Right cardiac atrium (tissue), 5 donors: ENCODE results near the gene FAM76B. TPM values are rescaled to one million over a fixed set of nuclear protein-coding genes. Genes with fewer than 3 reads are reported as not detected.

Experiments used
- ATAC-seq, 2 donors: fragments of 200-7000 bp; cut with Tn5 transposase; one replicate each; pipeline versions ENCODE4 v1.8.0 to v1.9.1; 2020; ENCODE audit warnings: moderate library complexity in 2 of 2, mild to moderate bottlenecking in 1 of 2
- DNase-seq, 3 donors: peaks; one replicate each; pipeline ENCODE4 v3.0.0-alpha.2; 2020
- H3K27ac ChIP-seq: one replicate; pipeline ENCODE4 v1.5.1; 2013; ENCODE audit warnings: mild to moderate bottlenecking, low read length, control low read depth, moderate library complexity
- H3K27me3 ChIP-seq: one replicate; pipeline ENCODE4 v1.6.1; 2013; ENCODE audit not compliant: control insufficient read depth, insufficient read depth
- H3K4me1 ChIP-seq: one replicate; pipeline ENCODE4 v1.6.1; 2013; ENCODE audit warnings: low read length; ENCODE audit not compliant: control insufficient read depth, insufficient read depth
- H3K4me3 ChIP-seq: one replicate; pipeline ENCODE4 v1.5.1; 2013; ENCODE audit warnings: low read length, control low read depth
- H3K9me3 ChIP-seq: one replicate; pipeline ENCODE4 v1.6.1; 2013; ENCODE audit warnings: low read length; ENCODE audit not compliant: control insufficient read depth
- WGBS: extraction: QIAGEN DNeasy Blood & Tissue Kit; methylation state at CpG from one replicate; pipeline ENCODE4 v1.1.7; 2013; 5-methylcytosine and 5-hydroxymethylcytosine counted together
- intact Hi-C, 4 donors: fragments of 100-400 bp; cut with DNase I; formaldehyde crosslinking; loops; one replicate each; pipeline versions ENCODE4 v1.11.0 to v1.14.0; 2022 to 2023
- polyA plus RNA-seq: library from polyadenylated mRNA; stranded (reverse); fragments of 200-250 nt; gene quantifications from one replicate; pipeline ENCODE4 v1.2.3, GENCODE V29; 2013
- total RNA-seq, 4 donors: library from RNA; stranded (reverse); fragmentation: NEBNext Ultra II Directional; extraction: Animal tissue kit (Norgen Biotek cat#: 25700); gene quantifications; one replicate each; pipeline ENCODE4 v1.2.1, GENCODE V29; 2021
- donor health status: healthy with polysubstance abuse.
- donor health status: DM: no; HTN: yes; CAD: no.
- donor health status: DM: no; HTN: no; CAD: no.
- donor health status: DM: no; HTN: yes; CAD: no; lungs with severe emphysema.
- donor health status: DM: yes; HTN: yes; CAD: no.

Gene FAM76B
- total and polyA plus RNA-seq, 5 donors, result 6.6 to 11.2 (median 9.7) TPM

GRCh38 chr11:95732930-95733602 lies 56.5 kb downstream of the FAM76B start:
- Histone ChIP-seq H3K4me3 (no peak overlapping the region), H3K27ac (no peak overlapping the region), H3K9me3 (no peaks in the 10 kb centered on the region), H3K4me1 (no peaks in the 10 kb centered on the region), H3K27me3 (no peaks in the 10 kb centered on the region)
- DNase-seq (no peak), ATAC-seq (no peak)
- intact Hi-C loops, result no loop called here
- WGBS, result 77% methylated on average over 2 of the region's 2 CpGs

- no peak overlapping the region for H3K4me3 ChIP-seq
- no peaks in the 10 kb centered on the region for H3K27me3 ChIP-seq
- no peak overlapping the region for H3K27ac ChIP-seq
- DNase-seq (no peak), ATAC-seq (no peak)
- intact Hi-C loops, result no loop called here
- WGBS, result 87% methylated on average over 6 of the region's 6 CpGs
- H3K4me1 ChIP-seq, result no peaks in the 10 kb centered on the region
- no peaks in the 10 kb centered on the region for H3K9me3 ChIP-seq
Measured at GRCh38 chr11:95729462-95729861, 60.1 kb downstream of the FAM76B start.

GRCh38 chr11:95728790-95729189 lies 60.8 kb downstream of the FAM76B start:
- intact Hi-C loops, result no loop called here
- H3K27me3 ChIP-seq, result no peaks in the 10 kb centered on the region

DNA sequence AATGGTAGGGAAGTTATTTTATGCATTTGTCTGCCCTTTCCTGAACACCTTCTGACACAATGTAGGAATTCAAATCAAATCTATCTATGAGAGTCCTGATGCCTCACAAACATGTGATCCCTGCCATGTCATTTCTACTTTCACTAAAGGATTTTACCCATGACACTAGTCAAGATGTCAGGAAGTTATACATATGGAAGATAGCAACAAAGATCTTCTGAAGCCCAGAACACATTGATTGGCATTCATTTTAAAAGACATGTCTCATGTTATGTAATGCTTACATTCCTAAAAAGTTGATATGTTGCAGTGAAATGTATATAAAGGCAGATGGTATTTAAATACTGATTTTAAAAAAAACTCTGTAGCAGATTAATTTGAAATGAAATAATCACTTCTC lies 61.5 kb downstream of the FAM76B start:
- no peaks in the 10 kb centered on the region for H3K9me3 ChIP-seq
- H3K27ac ChIP-seq, result no peak overlapping the region
- H3K4me1 ChIP-seq, result no peaks in the 10 kb centered on the region
- H3K27me3 ChIP-seq, result no peaks in the 10 kb centered on the region
- no peak for DNase-seq
- ATAC-seq, result no peak
- no peak overlapping the region for H3K4me3 ChIP-seq
- intact Hi-C loops, result no loop called here

More at GRCh38 chr11:95728790-95729189, 60.8 kb downstream of the FAM76B start:
- no peak overlapping the region for H3K4me3 ChIP-seq
- 97% methylated on average over 2 of the region's 2 CpGs for WGBS
- H3K4me1 ChIP-seq, result no peaks in the 10 kb centered on the region
- DNase-seq (no peak), ATAC-seq (no peak)
- H3K9me3 ChIP-seq, result no peaks in the 10 kb centered on the region
- no peak overlapping the region for H3K27ac ChIP-seq

GRCh38 chr11:95727620-95728019 lies 62.0 kb downstream of the FAM76B start:
- Histone ChIP-seq H3K9me3 (no peaks in the 10 kb centered on the region), H3K4me1 (no peaks in the 10 kb centered on the region), H3K27me3 (no peaks in the 10 kb centered on the region), H3K4me3 (no peak overlapping the region), H3K27ac (no peak overlapping the region)
- intact Hi-C loops, result no loop called here
- ATAC-seq, result no peak
- 59% methylated on average over 6 of the region's 6 CpGs for WGBS
- DNase-seq, result no peak

DNA sequence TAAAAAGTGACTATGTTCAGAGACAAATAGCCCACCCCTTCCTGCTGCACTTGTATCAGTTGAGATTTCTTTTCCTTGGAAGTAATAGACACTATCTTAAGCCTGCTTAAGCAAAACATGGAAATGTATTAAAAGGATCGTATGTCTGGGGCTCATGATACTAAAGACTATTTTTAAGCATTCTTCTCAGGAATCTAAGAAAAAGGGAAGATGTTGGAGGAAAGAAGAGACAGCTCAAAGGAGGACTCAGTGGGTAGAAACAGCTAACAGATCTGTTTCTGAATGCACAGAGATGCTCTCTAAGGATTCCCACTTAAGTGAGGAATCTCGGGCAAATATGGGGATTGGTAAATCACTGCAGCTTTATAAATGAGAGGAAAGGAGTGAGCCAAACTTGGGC lies 62.5 kb downstream of the FAM76B start:
- H3K4me3 ChIP-seq, result no peak overlapping the region
- DNase-seq (no peak), ATAC-seq (no peak)
- no peaks in the 10 kb centered on the region for H3K27me3 ChIP-seq
- H3K9me3 ChIP-seq, result no peaks in the 10 kb centered on the region
- WGBS, result 59% methylated on average over 2 of the region's 2 CpGs
- no peak overlapping the region for H3K27ac ChIP-seq
- intact Hi-C loops, result no loop called here
- no peaks in the 10 kb centered on the region for H3K4me1 ChIP-seq

GRCh38 chr11:95725196-95725595 lies 64.4 kb downstream of the FAM76B start:
- no peaks in the 10 kb centered on the region for H3K27me3 ChIP-seq
- H3K27ac ChIP-seq, result no peak overlapping the region
- no peak overlapping the region for H3K4me3 ChIP-seq
- H3K9me3 ChIP-seq, result no peaks in the 10 kb centered on the region
- DNase-seq, result no peak
- no peaks in the 10 kb centered on the region for H3K4me1 ChIP-seq
- 56% methylated on average over 1 of the region's 1 CpG for WGBS
- intact Hi-C loops, result no loop called here
- no peak for ATAC-seq

GRCh38 chr11:95723361-95723942 lies 66.1 kb downstream of the FAM76B start:
- peak in 1 of 3 donors; percentile 51 for DNase-seq
- H3K4me1 ChIP-seq, result no peaks in the 10 kb centered on the region
- ATAC-seq, result no peak
- WGBS, result 56% methylated on average over 3 of the region's 3 CpGs
- H3K27ac ChIP-seq, result no peak overlapping the region
- intact Hi-C loops, result no loop called here
- H3K4me3 ChIP-seq, result no peak overlapping the region
- no peaks in the 10 kb centered on the region for H3K27me3 ChIP-seq
- H3K9me3 ChIP-seq, result no peaks in the 10 kb centered on the region

DNA sequence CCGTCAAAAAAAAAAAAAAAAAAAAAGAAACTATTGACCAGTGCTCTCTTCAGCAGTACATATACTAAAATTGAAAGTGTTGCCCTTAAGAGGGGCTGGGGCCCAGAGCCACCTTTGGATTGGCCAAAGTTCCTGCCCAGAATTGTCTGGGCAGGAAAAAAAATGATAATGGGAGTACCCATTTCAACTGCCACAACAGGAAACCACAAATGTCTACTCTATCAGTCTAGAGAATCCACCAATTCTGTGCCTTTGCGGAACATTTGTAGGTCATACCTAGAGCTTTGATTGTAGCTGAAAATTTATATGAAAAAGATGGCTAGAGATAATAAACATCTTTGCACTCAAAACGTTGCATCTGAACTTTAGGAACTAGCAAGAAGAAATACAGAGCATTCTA lies 69.4 kb downstream of the FAM76B start:
- ATAC-seq, result no peak
- WGBS, result 30% methylated on average over 2 of the region's 3 CpGs

More for the DNA sequence above, 69.4 kb downstream of the FAM76B start:
- intact Hi-C loops, result no loop called here
- no peaks in the 10 kb centered on the region for H3K4me1 ChIP-seq
- H3K4me3 ChIP-seq, result no peak overlapping the region
- no peak overlapping the region for H3K27ac ChIP-seq
- H3K9me3 ChIP-seq, result no peaks in the 10 kb centered on the region
- no peaks in the 10 kb centered on the region for H3K27me3 ChIP-seq
- no peak for DNase-seq

Other genes starting within 250 kb of the FAM76B start
- 10 to 100 TPM; 24.4 to 29.6 (median 25.3) TPM for gene CEP57, start 716 bp upstream of the FAM76B start, total RNA-seq
- 12.1 TPM for gene CEP57, start 716 bp upstream of the FAM76B start, polyA plus RNA-seq
- gene MTMR2, start 134.3 kb upstream of the FAM76B start, total RNA-seq, result 10 to 100 TPM; 16.0 to 23.6 (median 19.7) TPM
- gene MTMR2, start 134.3 kb upstream of the FAM76B start, polyA plus RNA-seq, result 7.8 TPM